Pulmonary artery endothelial cell (primary cell): ENCODE data around the gene PCARE. TPM values are rescaled to one million over a fixed set of nuclear protein-coding genes. Genes with fewer than 3 reads are reported as not detected.
"Not testable (repeated sequence)": the region's sequence is repeated elsewhere in the genome, so short reads cannot be mapped to it uniquely, and the experiment has no call there.

Source experiments
- DNase-seq: peaks from one replicate; pipeline ENCODE4 v3.0.0-alpha.2; 2011; ENCODE audit warnings: low read depth, low spot score
- total RNA-seq: library from RNA; depleted of rRNA; stranded (reverse); fragments of >200 nt; gene quantifications from 2 replicates; pipeline ENCODE4 v1.2.3, GENCODE V29; 2014

PCARE gene
- total RNA-seq, 1 donor from 2014 or later, result not detected

GRCh38 chr2:29097569-29097968, 23.2 kb upstream of the PCARE start:
- no peak for DNase-seq

GRCh38 chr2:29096969-29097368, 22.6 kb upstream of the PCARE start:
- DNase-seq, result no peak

GRCh38 chr2:29090311-29090710, 16.0 kb upstream of the PCARE start:
- DNase-seq, result not testable (repeated sequence)

- no peak for DNase-seq
Observed at GRCh38 chr2:29084554-29084953, 10.2 kb upstream of the PCARE start.

- no peak for DNase-seq
Observed at GRCh38 chr2:29082804-29083495, 8.6 kb upstream of the PCARE start.

- DNase-seq, result no peak
Observed at GRCh38 chr2:29080886-29081743, 6.8 kb upstream of the PCARE start.

- DNase-seq, result no peak
Observed at GRCh38 chr2:29079887-29080286, 5.6 kb upstream of the PCARE start.

GRCh38 chr2:29075894-29076705, 1.8 kb upstream of the PCARE start:
- no peak for DNase-seq

GRCh38 chr2:29073933-29074332, 390 bp downstream of the PCARE start:
- DNase-seq, result no peak

GRCh38 chr2:29072971-29073725, 1.2 kb downstream of the PCARE start:
- no peak for DNase-seq

GRCh38 chr2:29072251-29072650, 2.1 kb downstream of the PCARE start:
- DNase-seq, result no peak

- DNase-seq, result no peak
Observed at GRCh38 chr2:29071032-29071975, 3.0 kb downstream of the PCARE start.

GRCh38 chr2:29070526-29070925, 3.8 kb downstream of the PCARE start:
- DNase-seq, result no peak

- no peak for DNase-seq
Observed at GRCh38 chr2:29068513-29068912, 5.8 kb downstream of the PCARE start.

- no peak for DNase-seq
Observed at GRCh38 chr2:29066997-29067605, 7.2 kb downstream of the PCARE start.

GRCh38 chr2:29066271-29066860, 8.0 kb downstream of the PCARE start:
- DNase-seq, result no peak

GRCh38 chr2:29065068-29065811, 9.1 kb downstream of the PCARE start:
- DNase-seq, result no peak

- no peak for DNase-seq
Observed at GRCh38 chr2:29064746-29065067, 9.6 kb downstream of the PCARE start.

GRCh38 chr2:29064346-29064715, 10.0 kb downstream of the PCARE start:
- DNase-seq, result no peak
